Right cardiac atrium (tissue), 5 donors: ENCODE data around the gene KRTAP2-3. TPM values are rescaled to one million over a fixed set of nuclear protein-coding genes. Genes with fewer than 3 reads are reported as not detected.

Source experiments
- ATAC-seq, 2 donors: fragments of 200-7000 bp; cut with Tn5 transposase; one replicate each; pipeline versions ENCODE4 v1.8.0 to v1.9.1; 2020; ENCODE audit warnings: moderate library complexity in 2 of 2, mild to moderate bottlenecking in 1 of 2
- DNase-seq, 3 donors: peaks; one replicate each; pipeline ENCODE4 v3.0.0-alpha.2; 2020
- H3K27ac ChIP-seq: one replicate; pipeline ENCODE4 v1.5.1; 2013; ENCODE audit warnings: mild to moderate bottlenecking, low read length, control low read depth, moderate library complexity
- H3K27me3 ChIP-seq: one replicate; pipeline ENCODE4 v1.6.1; 2013; ENCODE audit not compliant: control insufficient read depth, insufficient read depth
- H3K4me1 ChIP-seq: one replicate; pipeline ENCODE4 v1.6.1; 2013; ENCODE audit warnings: low read length; ENCODE audit not compliant: control insufficient read depth, insufficient read depth
- H3K4me3 ChIP-seq: one replicate; pipeline ENCODE4 v1.5.1; 2013; ENCODE audit warnings: low read length, control low read depth
- H3K9me3 ChIP-seq: one replicate; pipeline ENCODE4 v1.6.1; 2013; ENCODE audit warnings: low read length; ENCODE audit not compliant: control insufficient read depth
- WGBS: extraction: QIAGEN DNeasy Blood & Tissue Kit; methylation state at CpG from one replicate; pipeline ENCODE4 v1.1.7; 2013; 5-methylcytosine and 5-hydroxymethylcytosine counted together
- intact Hi-C, 4 donors: fragments of 100-400 bp; cut with DNase I; formaldehyde crosslinking; loops; one replicate each; pipeline versions ENCODE4 v1.11.0 to v1.14.0; 2022 to 2023
- polyA plus RNA-seq: library from polyadenylated mRNA; stranded (reverse); fragments of 200-250 nt; gene quantifications from one replicate; pipeline ENCODE4 v1.2.3, GENCODE V29; 2013
- total RNA-seq, 4 donors: library from RNA; stranded (reverse); fragmentation: NEBNext Ultra II Directional; extraction: Animal tissue kit (Norgen Biotek cat#: 25700); gene quantifications; one replicate each; pipeline ENCODE4 v1.2.1, GENCODE V29; 2021
- donor health status: healthy with polysubstance abuse.
- donor health status: DM: no; HTN: yes; CAD: no.
- donor health status: DM: no; HTN: no; CAD: no.
- donor health status: DM: no; HTN: yes; CAD: no; lungs with severe emphysema.
- donor health status: DM: yes; HTN: yes; CAD: no.

KRTAP2-3 gene
- total and polyA plus RNA-seq, 5 donors: not detected

DNA sequence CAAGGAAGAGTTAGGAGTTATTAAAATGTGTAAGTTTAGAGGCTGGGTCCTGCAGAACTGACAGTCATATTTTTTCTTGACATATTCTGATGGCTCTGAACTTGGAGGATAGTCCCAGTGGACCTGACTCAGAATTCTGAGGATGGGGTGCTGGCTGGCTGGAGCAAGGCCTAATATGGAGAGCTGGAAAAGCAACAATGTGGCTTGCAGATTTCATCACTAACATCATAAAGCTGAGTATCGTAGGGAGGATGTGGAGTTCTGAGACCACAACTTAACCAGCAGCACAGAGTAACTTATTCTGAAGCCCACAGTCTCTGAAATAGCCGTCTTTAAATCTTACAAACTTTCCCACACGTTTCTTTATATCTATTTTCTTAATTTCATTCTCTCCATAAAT is 35.2 kb downstream of the KRTAP2-3 start:
- intact Hi-C loops: no loop called here
- H3K9me3 ChIP-seq: no peaks in the 10 kb centered on the region
- DNase-seq (no peak), ATAC-seq (no peak)
- H3K4me1 ChIP-seq: no peaks in the 10 kb centered on the region
- H3K27me3 ChIP-seq: no peaks in the 10 kb centered on the region
- WGBS: 69% methylated on average over 3 of the region's 3 CpGs
- no peak overlapping the region for H3K4me3 ChIP-seq
- H3K27ac ChIP-seq: no peak overlapping the region

DNA sequence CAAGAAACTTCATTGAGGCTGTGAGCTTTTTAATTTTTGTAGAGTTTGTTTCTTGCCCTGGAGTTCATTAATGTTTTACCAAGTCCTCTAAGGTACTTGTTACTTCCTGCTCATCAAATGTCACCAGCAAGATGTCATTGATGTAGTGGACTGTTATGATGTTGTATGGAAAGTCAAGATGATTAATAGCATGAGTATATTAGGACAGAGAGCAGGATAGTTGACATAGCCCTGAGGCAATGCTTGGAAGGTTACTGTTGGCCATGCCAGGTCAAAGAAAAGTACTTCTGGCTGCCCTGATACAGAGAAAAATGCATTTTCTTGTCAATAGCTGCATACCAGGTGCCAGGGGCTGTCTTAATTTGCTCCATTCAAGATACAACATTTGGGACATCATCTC is 39.6 kb downstream of the KRTAP2-3 start:
- ATAC-seq (no peak), DNase-seq (no peak)
- Histone ChIP-seq H3K27ac (no peak overlapping the region), H3K4me3 (no peak overlapping the region), H3K4me1 (no peaks in the 10 kb centered on the region), H3K27me3 (no peaks in the 10 kb centered on the region), H3K9me3 (no peaks in the 10 kb centered on the region)
- intact Hi-C loops: no loop called here

DNA sequence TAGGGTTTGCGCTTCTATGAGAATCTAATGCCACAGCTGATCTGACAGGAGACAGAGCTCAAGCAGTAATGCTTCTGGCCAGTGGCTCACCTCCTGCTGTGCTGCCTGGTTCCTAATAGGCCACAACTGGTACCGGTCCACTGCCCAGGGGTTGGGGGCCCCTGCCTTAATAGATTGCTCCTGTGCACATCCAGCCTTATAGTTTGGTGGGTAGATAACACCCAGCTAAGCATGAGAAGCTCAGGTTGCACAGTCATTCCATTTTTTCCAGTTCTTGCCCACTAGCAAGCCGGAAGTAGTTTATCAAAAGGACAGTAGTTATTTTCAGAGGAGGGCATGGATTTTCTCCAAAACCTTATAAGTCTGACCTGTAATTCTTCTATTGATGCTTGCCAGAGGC is 40.5 kb downstream of the KRTAP2-3 start:
- intact Hi-C loops: no loop called here
- Histone ChIP-seq H3K27me3 (no peaks in the 10 kb centered on the region), H3K9me3 (no peaks in the 10 kb centered on the region), H3K27ac (no peak overlapping the region), H3K4me1 (no peaks in the 10 kb centered on the region), H3K4me3 (no peak overlapping the region)
- WGBS: 90% methylated on average over 3 of the region's 3 CpGs
- DNase-seq (no peak), ATAC-seq (no peak)

DNA sequence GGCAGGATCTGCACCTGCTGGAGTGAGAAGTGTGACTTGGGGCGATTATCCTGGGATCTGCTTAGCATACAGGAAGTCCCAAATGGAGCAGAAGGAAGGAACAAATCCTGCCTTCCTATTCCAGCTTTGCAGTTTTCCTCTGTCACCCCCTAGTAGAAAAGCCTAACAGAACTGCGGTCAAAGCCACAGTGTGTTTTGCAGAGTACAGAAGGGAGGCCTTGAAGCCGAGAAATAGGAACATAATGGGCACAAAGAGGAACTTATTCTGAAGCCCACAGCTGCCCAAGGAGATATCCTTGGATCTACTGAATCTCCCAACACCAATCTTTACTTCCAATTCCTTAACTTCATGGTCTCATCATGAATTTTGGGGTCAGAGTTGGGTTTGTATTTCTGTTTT is 41.4 kb downstream of the KRTAP2-3 start:
- Histone ChIP-seq H3K9me3 (no peaks in the 10 kb centered on the region), H3K27ac (no peak overlapping the region), H3K27me3 (no peaks in the 10 kb centered on the region), H3K4me3 (no peak overlapping the region), H3K4me1 (no peaks in the 10 kb centered on the region)
- DNase-seq (no peak), ATAC-seq (no peak)
- intact Hi-C loops: no loop called here
- WGBS: 77% methylated on average over 3 of the region's 3 CpGs

DNA sequence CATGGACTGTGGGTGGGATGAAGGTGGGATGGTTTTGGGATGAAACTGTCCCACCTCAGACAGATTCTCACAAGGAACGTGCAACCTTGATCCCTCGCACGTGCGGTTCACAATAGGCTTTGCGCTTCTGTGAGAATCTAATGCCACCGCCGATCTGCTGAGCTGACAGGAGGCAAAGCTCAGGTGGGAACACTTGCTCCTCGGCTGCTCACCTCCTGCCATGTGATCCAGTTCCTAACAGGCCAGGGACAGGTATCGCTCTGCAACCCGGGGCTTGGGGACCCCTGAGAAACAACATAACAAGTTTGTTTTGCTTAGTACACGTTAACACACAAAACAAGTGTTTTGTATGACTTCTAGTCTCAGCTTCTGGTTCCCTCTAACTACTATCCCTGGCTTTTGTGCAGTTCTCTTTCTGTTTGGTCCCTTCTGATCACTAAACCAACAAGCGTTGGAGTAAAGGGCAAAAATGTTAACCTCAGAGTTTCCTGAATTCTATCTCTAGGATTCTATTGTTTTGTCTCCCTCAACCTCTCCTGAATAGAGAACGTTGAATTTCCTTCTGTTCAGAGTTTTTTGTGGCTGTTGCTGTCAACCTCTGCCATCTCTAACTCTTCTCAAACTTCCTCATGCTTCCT is 43.2 kb downstream of the KRTAP2-3 start:
- Histone ChIP-seq H3K4me3 (no peak overlapping the region), H3K27ac (no peak overlapping the region), H3K9me3 (no peaks in the 10 kb centered on the region), H3K4me1 (no peaks in the 10 kb centered on the region), H3K27me3 (no peaks in the 10 kb centered on the region)
- ATAC-seq: no peak
- DNase-seq: no peak
- intact Hi-C loops: no loop called here
- 78% methylated on average over 13 of the region's 13 CpGs for WGBS

DNA sequence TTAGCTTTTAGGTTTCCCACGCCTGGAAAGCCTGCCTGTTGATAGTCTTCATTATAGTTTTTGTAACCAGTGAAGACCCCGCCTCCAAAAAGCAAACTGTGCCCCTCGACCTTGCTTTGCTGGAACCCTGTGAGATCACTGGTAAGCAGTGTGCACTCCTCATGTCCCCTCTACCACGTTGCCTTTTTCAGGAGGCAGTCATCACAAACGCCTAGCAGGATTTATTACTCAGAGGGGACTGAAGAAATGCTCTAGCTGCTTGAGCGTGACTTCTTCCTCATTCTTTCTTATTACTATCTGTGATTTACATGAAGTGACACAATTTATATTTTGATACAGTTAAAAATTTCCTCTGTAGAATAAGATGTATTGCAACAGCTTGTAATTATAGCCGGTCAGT is 44.5 kb downstream of the KRTAP2-3 start:
- H3K9me3 ChIP-seq: no peaks in the 10 kb centered on the region
- no peak overlapping the region for H3K27ac ChIP-seq
- no peak overlapping the region for H3K4me3 ChIP-seq
- 64% methylated on average over 7 of the region's 7 CpGs for WGBS
- ATAC-seq: no peak
- no peaks in the 10 kb centered on the region for H3K27me3 ChIP-seq
- H3K4me1 ChIP-seq: no peaks in the 10 kb centered on the region
- DNase-seq: no peak
- intact Hi-C loops: no loop called here

DNA sequence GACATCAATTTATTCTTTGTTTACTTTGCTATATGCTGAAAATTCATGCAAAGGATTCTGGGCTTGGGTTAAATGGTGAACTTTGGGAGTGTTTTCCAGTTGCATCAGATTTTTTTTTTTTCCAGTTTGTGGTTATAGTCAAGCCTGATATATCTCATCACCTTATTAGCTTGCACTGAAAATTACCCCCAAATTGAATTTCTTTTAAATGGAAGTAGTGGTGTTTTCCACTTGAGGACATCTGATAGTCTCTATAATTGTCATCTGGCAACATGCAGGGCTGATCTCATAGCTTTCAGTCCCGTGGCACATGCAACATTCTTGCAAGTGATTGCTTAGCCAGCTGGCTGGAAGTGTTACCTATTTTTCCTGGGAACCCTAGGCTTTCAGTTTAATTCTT is 46.3 kb downstream of the KRTAP2-3 start:
- WGBS: 15% methylated on average over 1 of the region's 1 CpG
- Histone ChIP-seq H3K4me3 (no peak overlapping the region), H3K4me1 (no peaks in the 10 kb centered on the region), H3K27ac (no peak overlapping the region), H3K27me3 (no peaks in the 10 kb centered on the region), H3K9me3 (no peaks in the 10 kb centered on the region)
- no peak for DNase-seq
- ATAC-seq: no peak
- intact Hi-C loops: no loop called here

DNA sequence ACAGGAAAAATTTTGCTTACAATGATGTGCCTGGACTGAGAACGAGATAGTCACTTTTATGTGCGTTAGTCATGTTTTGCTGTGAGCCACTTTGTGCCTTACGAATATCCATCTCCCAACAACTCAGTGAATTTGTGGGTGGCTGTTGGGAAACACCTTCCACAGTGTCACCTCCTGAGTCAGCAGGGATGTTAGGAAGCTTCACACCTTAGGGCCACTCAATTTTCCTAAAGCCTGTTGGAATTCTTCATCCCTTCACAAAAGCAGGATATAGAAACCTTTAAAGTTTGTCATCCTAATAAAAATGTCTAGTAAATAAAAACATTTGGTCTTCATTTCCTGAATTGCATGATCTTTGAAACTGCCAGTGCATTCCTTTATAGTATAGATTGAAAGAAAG is 46.7 kb downstream of the KRTAP2-3 start:
- Histone ChIP-seq H3K27ac (no peak overlapping the region), H3K27me3 (no peaks in the 10 kb centered on the region), H3K4me1 (no peaks in the 10 kb centered on the region), H3K9me3 (no peaks in the 10 kb centered on the region), H3K4me3 (no peak overlapping the region)
- DNase-seq (no peak), ATAC-seq (no peak)
- WGBS: 79% methylated on average over 3 of the region's 3 CpGs
- intact Hi-C loops: no loop called here

DNA sequence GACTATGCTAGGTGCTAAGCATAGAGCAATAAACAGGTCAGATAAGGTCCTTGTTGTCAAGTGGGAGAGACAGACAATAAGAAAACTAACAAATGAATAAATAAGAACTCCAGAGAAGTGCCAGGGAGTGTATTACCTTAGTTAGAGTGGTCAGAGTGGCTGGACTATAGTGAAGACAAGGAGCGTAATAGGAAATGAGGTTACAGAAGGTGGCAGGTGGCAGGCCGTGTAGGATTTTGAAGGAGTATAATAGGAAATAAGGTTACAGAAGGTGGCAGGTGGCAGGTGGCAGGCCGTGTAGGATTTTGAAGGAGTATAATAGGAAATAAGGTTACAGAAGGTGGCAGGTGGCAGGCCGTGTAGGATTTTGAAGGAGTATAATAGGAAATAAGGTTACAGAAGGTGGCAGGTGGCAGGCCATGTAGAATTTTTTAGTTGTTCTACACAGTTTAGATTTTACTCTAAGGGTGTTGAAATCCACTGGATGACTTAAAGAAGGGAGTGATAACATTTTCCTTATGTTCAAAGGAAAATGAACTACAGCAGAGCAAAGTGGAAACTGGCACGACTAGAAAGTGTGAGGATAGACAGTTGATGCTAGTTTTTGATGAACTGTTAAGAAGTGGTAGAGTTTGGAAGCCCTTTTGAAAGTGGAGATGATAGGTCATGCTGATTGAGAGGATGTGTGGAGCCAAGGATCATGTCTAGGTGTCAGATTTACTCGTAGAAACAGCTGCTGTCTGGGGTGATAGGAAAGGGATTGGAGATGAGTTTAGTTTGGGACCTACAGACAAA is 47.4 kb downstream of the KRTAP2-3 start:
- Histone ChIP-seq H3K27me3 (no peaks in the 10 kb centered on the region), H3K27ac (no peak overlapping the region), H3K4me1 (no peaks in the 10 kb centered on the region), H3K4me3 (no peak overlapping the region), H3K9me3 (no peaks in the 10 kb centered on the region)
- DNase-seq (no peak), ATAC-seq (no peak)
- 59% methylated on average over 6 of the region's 6 CpGs for WGBS
- intact Hi-C loops: no loop called here

DNA sequence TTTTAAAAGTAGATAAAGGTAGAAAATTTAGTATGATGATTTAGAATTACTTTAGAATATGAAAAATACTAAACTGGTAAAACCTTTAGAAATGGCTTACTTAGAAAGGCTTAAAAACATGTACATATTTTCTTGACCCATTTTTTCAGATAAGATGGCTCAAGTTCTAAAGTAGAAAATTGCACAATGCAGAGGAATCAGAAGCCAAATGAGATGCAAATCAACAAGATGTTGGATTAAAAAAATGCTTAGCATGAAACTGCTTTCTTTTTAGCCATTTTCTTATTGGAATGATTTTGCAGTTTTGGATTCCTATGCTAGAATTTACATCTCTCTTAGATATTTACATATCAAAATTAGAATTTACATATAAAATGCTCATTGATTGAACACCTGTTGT is 49.5 kb downstream of the KRTAP2-3 start:
- no peak for DNase-seq
- Histone ChIP-seq H3K4me1 (no peaks in the 10 kb centered on the region), H3K9me3 (no peaks in the 10 kb centered on the region), H3K4me3 (no peak overlapping the region), H3K27me3 (no peaks in the 10 kb centered on the region), H3K27ac (no peak overlapping the region)
- no peak for ATAC-seq
- intact Hi-C loops: no loop called here

DNA sequence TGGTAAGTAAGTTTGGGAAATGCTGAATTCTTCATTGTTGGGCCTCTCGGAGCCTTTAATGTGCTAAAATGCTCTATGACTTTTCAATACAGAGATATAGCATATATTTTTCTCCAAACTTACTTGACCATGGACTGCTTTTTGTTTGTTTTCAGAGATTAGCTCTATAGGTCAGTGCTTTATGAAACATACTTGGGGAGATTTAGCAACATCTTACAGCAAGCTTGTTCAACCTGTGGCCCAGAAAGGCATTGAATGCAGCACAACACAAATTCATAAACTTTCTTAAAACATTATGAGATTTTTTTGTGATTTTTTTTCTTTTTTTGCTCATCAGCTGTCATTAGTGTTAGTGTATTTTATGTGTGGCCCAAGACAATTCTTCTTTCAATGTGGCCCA is 50.0 kb downstream of the KRTAP2-3 start:
- H3K27me3 ChIP-seq: no peaks in the 10 kb centered on the region
- H3K4me3 ChIP-seq: no peak overlapping the region
- H3K4me1 ChIP-seq: no peaks in the 10 kb centered on the region
- ATAC-seq (no peak), DNase-seq (no peak)
- H3K9me3 ChIP-seq: no peaks in the 10 kb centered on the region
- intact Hi-C loops: no loop called here
- H3K27ac ChIP-seq: no peak overlapping the region
- WGBS: 78% methylated on average over 1 of the region's 1 CpG
